ENCODE results near the gene AMBRA1.
"Not testable (repeated sequence)": the region's sequence is repeated elsewhere in the genome, so short reads cannot be mapped to it uniquely, and the experiment has no call there.

- TF ChIP-seq CTCF, POLR2AphosphoS5, POLR2A (IDR thresholded peaks at IDR 0.05): not testable (repeated sequence)
These were observed 74.9 kb downstream of the AMBRA1 start for GRCh38 chr11:46518928-46519327.

Measured in breast epithelium (tissue), 3 donors.